ENCODE measurements around the gene NUMB.

DNA sequence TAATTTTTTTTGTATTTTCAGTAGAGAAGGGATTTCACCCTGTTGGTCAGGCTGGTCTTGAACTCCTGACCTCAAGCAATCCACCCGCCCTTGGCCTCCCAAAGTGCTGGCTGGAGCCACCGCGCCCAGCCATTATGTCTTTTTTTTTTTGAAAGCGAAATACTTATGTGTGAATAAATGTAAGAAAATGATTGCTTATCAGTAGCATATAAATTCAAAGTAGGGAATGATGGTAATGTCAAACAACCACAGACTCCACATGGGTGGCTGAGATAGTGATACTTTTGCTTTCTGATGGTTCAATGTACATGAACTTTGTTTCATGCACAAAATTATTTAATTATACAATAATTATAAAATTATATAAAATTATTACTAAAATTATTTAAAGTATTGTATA, 145.2 kb downstream of the NUMB start:
- no peak for TF ChIP-seq POLR2A (IDR thresholded peaks at IDR 0.05)
- TF ChIP-seq, protein P1, sequence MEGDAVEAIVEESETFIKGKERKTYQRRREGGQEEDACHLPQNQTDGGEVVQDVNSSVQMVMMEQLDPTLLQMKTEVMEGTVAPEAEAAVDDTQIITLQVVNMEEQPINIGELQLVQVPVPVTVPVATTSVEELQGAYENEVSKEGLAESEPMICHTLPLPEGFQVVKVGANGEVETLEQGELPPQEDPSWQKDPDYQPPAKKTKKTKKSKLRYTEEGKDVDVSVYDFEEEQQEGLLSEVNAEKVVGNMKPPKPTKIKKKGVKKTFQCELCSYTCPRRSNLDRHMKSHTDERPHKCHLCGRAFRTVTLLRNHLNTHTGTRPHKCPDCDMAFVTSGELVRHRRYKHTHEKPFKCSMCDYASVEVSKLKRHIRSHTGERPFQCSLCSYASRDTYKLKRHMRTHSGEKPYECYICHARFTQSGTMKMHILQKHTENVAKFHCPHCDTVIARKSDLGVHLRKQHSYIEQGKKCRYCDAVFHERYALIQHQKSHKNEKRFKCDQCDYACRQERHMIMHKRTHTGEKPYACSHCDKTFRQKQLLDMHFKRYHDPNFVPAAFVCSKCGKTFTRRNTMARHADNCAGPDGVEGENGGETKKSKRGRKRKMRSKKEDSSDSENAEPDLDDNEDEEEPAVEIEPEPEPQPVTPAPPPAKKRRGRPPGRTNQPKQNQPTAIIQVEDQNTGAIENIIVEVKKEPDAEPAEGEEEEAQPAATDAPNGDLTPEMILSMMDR (IDR thresholded peaks at IDR 0.05) = no peak
